ENCODE measurements around the gene AKR7A2. TPM values are rescaled to one million over a fixed set of nuclear protein-coding genes. Genes with fewer than 3 reads are reported as not detected.

AKR7A2 gene
- total and polyA plus RNA-seq, 12 donors = 20.0 to 235 (median 110) TPM

DNA sequence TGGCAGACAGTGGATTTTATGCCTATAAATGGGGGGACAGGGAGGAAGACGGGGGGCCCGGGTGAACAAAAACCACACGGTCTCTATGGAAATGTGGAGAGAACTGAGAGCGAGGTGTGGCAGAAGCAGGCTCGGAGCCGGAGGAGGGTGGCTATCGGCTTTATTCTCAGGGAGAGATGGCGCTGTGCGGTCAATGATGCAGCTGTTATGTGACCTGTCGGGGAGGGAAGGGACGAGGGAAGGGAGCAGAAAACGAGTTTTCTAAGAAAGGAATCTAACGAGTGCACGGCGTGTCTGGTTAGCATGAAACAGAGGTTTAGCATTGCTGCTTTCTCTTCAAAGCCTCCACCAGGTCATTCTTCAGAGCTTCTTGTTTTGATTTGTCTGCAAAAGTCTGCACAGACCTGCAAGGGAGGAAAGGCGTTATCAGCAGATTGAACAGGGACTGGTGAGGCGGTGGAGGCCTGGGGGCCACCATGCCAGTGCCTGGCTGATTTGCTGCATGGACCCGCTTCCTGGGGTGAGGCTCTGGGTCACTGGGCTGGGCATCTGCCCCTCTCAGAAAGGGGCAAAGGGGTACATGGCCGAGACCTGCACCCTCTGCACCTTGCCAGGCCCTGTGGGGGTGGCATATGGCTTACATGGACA lies 27.4 kb upstream of the AKR7A2 start:
- DNase-seq = no peak
- no peak for TF ChIP-seq POLR2A (IDR thresholded peaks at IDR 0.05)
- TF ChIP-seq, protein P1, sequence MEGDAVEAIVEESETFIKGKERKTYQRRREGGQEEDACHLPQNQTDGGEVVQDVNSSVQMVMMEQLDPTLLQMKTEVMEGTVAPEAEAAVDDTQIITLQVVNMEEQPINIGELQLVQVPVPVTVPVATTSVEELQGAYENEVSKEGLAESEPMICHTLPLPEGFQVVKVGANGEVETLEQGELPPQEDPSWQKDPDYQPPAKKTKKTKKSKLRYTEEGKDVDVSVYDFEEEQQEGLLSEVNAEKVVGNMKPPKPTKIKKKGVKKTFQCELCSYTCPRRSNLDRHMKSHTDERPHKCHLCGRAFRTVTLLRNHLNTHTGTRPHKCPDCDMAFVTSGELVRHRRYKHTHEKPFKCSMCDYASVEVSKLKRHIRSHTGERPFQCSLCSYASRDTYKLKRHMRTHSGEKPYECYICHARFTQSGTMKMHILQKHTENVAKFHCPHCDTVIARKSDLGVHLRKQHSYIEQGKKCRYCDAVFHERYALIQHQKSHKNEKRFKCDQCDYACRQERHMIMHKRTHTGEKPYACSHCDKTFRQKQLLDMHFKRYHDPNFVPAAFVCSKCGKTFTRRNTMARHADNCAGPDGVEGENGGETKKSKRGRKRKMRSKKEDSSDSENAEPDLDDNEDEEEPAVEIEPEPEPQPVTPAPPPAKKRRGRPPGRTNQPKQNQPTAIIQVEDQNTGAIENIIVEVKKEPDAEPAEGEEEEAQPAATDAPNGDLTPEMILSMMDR (IDR thresholded peaks at IDR 0.05) = no peak
- H3K36me3 ChIP-seq (replicated peaks in 1 of 2) = peaks cover 0 to 43% of the 10 kb centered on the region in 2 donors
- H3K27ac ChIP-seq = no peak overlapping the region
- no peak overlapping the region for H3K4me3 ChIP-seq
- peaks cover 0 to 7% of the 10 kb centered on the region in 2 donors for H3K4me1 ChIP-seq (replicated peaks in 1 of 2)
- intact Hi-C loops (cut with DNase I) = no loop called here
- H3K27me3 ChIP-seq = no peaks in the 10 kb centered on the region
- 81 to 90% (median 87%) methylated on average over 17 to 19 of the region's 19 CpGs for WGBS, 4 donors
- no peaks in the 10 kb centered on the region for H3K9me3 ChIP-seq (replicated peaks in 1 of 3)

DNA sequence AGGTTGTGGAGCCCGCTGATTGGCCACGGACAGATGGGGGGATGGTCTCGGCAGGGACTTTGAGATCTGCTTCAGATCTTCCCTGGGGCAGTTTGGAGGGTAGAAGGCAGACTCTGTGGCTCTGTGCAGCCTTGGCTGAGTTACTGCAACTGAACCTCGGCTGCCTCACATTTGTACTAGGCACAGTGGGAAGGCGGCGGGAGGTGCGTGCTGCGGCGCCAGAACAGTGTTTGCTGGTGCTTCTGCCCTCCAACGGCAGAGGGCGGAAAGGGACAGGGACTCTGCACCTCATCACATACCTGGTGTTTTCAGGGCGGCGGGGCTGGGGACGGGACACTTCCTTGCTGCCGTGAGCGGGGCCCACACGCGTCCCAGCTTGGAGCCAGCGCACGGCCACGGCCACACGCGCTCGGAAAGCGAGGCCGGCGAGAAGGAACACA lies 26.4 kb upstream of the AKR7A2 start:
- TF ChIP-seq, protein P1 (IDR thresholded peaks at IDR 0.05) = peak in 3 of 6 experiments; percentile 14 to 31 (median 16)
- no peak for TF ChIP-seq POLR2A (IDR thresholded peaks at IDR 0.05)
- WGBS, 4 donors = 75 to 88% (median 85%) methylated on average over 26 to 27 of the region's 27 CpGs
- Histone ChIP-seq H3K4me3 (no peak overlapping the region), H3K27ac (no peak overlapping the region), H3K9me3 (replicated peaks in 1 of 3) (no peaks in the 10 kb centered on the region), H3K27me3 (no peaks in the 10 kb centered on the region), H3K4me1 (replicated peaks in 1 of 2) (peaks cover 0 to 7% of the 10 kb centered on the region in 2 donors), H3K36me3 (replicated peaks in 1 of 2) (peaks cover 0 to 33% of the 10 kb centered on the region in 2 donors)
- intact Hi-C loops (cut with DNase I) = no loop called here
- peak in 2 of 7 donors; percentile 29 to 67 for DNase-seq

GRCh38 chr1:19337289-19337688 lies 25.3 kb upstream of the AKR7A2 start:
- 86 to 96% (median 93%) methylated on average over 2 to 4 of the region's 4 CpGs for WGBS, 4 donors
- no peak for DNase-seq
- Histone ChIP-seq H3K4me1 (replicated peaks in 1 of 2) (peaks cover 0 to 7% of the 10 kb centered on the region in 2 donors), H3K36me3 (replicated peaks in 1 of 2) (peaks cover 0 to 25% of the 10 kb centered on the region in 2 donors), H3K27ac (no peak overlapping the region), H3K27me3 (no peaks in the 10 kb centered on the region), H3K4me3 (no peak overlapping the region), H3K9me3 (replicated peaks in 1 of 3) (no peaks in the 10 kb centered on the region)
- intact Hi-C loops (cut with DNase I) = no loop called here
- no peak for TF ChIP-seq POLR2A (IDR thresholded peaks at IDR 0.05)
- TF ChIP-seq, protein P1 (IDR thresholded peaks at IDR 0.05) = no peak

- no peak for TF ChIP-seq POLR2A (IDR thresholded peaks at IDR 0.05)
- TF ChIP-seq, protein P1 (IDR thresholded peaks at IDR 0.05) = no peak
- Histone ChIP-seq H3K27me3 (no peaks in the 10 kb centered on the region), H3K9me3 (replicated peaks in 1 of 3) (no peaks in the 10 kb centered on the region), H3K4me1 (replicated peaks in 1 of 2) (peaks cover 0 to 3% of the 10 kb centered on the region in 2 donors), H3K27ac (no peak overlapping the region), H3K4me3 (no peak overlapping the region), H3K36me3 (replicated peaks in 1 of 2) (peaks cover 0 to 21% of the 10 kb centered on the region in 2 donors)
- 79 to 88% (median 81%) methylated on average over 7 of the region's 7 CpGs for WGBS, 4 donors
- intact Hi-C loops (cut with DNase I) = no loop called here
- no peak for DNase-seq
Observed at GRCh38 chr1:19336543-19336942, 24.6 kb upstream of the AKR7A2 start.
